ENCODE results near the gene BTBD6.
A peak's percentile ranks its signal among the peaks of the same experiment; 100 is the strongest.

The BTBD6 gene

GRCh38 chr14:105260959-105261358, 12.6 kb downstream of the BTBD6 start:
- no peak for DNase-seq (ENCODE audit: low read depth)
- TF ChIP-seq, protein P1, sequence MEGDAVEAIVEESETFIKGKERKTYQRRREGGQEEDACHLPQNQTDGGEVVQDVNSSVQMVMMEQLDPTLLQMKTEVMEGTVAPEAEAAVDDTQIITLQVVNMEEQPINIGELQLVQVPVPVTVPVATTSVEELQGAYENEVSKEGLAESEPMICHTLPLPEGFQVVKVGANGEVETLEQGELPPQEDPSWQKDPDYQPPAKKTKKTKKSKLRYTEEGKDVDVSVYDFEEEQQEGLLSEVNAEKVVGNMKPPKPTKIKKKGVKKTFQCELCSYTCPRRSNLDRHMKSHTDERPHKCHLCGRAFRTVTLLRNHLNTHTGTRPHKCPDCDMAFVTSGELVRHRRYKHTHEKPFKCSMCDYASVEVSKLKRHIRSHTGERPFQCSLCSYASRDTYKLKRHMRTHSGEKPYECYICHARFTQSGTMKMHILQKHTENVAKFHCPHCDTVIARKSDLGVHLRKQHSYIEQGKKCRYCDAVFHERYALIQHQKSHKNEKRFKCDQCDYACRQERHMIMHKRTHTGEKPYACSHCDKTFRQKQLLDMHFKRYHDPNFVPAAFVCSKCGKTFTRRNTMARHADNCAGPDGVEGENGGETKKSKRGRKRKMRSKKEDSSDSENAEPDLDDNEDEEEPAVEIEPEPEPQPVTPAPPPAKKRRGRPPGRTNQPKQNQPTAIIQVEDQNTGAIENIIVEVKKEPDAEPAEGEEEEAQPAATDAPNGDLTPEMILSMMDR (conservative IDR thresholded peaks at IDR 0.05; ENCODE audit: control insufficient read depth, insufficient read depth, low read depth, low read length): no peak

DNA sequence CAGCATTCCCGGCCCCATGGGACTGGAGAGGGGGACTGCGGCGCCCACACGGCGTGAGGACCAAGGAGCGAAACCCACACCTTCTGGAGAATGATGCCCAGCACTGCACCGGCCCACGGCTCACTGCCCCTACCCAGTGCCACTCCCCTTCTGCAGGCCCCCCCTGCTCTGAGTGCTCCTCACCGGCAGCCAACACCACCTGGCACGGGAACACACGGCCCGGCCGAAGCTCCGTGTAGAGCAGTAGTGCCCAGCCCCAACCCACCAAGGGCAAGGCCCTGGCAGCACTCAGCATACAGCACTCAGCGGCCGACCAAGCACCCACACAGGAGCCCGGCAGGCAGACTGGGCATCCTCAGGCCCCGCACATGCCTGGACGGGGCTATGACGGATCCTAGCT, 13.4 kb downstream of the BTBD6 start:
- TF ChIP-seq, protein P1 (conservative IDR thresholded peaks at IDR 0.05; ENCODE audit: control insufficient read depth, insufficient read depth, low read depth, low read length): no peak
- no peak overlapping the region for H3K4me3 ChIP-seq (ENCODE audit: control insufficient read depth, low read depth, low read length)
- DNase-seq (ENCODE audit: low read depth): no peak

More at GRCh38 chr14:105260959-105261358, 12.6 kb downstream of the BTBD6 start:
- no peak overlapping the region for H3K4me3 ChIP-seq (ENCODE audit: control insufficient read depth, low read depth, low read length)

- DNase-seq (ENCODE audit: low read depth): peak; percentile 56
- H3K4me3 ChIP-seq (ENCODE audit: control insufficient read depth, low read depth, low read length): no peak overlapping the region
- TF ChIP-seq, protein P1 (conservative IDR thresholded peaks at IDR 0.05; ENCODE audit: control insufficient read depth, insufficient read depth, low read depth, low read length): no peak
These were observed 19.7 kb downstream of the BTBD6 start for GRCh38 chr14:105267820-105268548.

- DNase-seq (ENCODE audit: low read depth): no peak
- TF ChIP-seq, protein P1 (conservative IDR thresholded peaks at IDR 0.05; ENCODE audit: control insufficient read depth, insufficient read depth, low read depth, low read length): no peak
- no peak overlapping the region for H3K4me3 ChIP-seq (ENCODE audit: control insufficient read depth, low read depth, low read length)
These were observed 20.5 kb downstream of the BTBD6 start for GRCh38 chr14:105268736-105269354.

DNA sequence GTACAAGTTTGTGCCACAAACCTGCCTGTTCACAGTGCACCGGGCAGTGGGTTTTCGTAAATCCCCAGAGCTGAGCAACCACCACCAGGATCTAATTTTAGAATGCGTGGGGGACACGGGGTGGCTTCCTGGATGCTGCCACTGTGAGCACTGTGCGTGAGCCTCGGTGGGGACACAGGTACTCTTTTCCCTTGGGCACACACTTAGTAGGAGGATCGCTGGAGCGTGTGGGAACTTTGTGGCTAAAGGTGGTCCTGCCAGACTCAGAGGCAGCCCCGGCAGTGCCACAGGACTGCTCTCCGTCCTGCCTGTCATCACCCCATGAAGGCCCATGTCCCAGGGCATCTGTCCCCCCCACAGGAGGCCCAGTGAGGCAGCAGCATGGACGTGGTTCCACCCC, 21.1 kb downstream of the BTBD6 start:
- TF ChIP-seq, protein P1 (conservative IDR thresholded peaks at IDR 0.05; ENCODE audit: control insufficient read depth, insufficient read depth, low read depth, low read length): no peak

DNA sequence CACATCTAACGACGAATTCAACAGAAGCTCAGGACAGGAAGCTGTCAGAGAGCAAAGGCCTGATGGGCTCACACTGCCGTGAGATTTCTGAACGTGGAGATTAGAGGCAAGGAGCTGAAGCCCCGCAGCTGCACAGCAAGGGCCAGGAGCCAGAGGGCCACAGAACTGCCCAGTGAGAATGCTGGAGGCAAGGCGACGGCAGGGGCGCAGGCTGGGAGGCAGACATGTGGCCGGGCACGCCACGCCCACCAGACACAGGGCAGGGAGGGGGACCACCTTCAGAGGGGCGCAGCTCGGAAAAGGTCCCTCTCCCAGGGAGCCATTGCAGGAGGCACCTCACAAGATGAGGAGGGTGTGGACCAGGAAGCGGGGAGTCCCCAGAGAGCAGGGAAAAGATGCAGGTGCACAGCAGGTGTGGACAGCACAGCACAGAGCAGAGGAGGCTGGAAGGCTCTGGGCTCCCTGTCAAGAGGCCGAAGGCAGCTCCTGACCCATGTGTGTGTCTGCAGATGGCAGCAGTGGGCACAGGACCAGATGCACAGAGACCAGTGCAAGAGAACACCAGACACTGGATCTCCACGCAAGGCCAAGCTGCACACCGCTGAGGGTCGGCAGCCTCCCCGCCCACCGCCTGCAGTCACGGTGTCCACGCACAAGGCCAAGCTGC, 23.0 kb downstream of the BTBD6 start:
- no peak for DNase-seq (ENCODE audit: low read depth)
- H3K4me3 ChIP-seq (ENCODE audit: control insufficient read depth, low read depth, low read length): no peak overlapping the region
- TF ChIP-seq, protein P1 (conservative IDR thresholded peaks at IDR 0.05; ENCODE audit: control insufficient read depth, insufficient read depth, low read depth, low read length): no peak

More for the DNA sequence above, 21.1 kb downstream of the BTBD6 start:
- H3K4me3 ChIP-seq (ENCODE audit: control insufficient read depth, low read depth, low read length): no peak overlapping the region
- no peak for DNase-seq (ENCODE audit: low read depth)
